Nephron progenitor cell (in vitro differentiated cells): ENCODE data around the gene SPECC1L.
A peak's percentile ranks its signal among the peaks of the same experiment; 100 is the strongest.

Experiments used
- DNase-seq: peaks from one replicate; pipeline ENCODE4 v3.0.0; 2021
- H3K27ac Mint-ChIP-seq: 2 replicates; pipeline ENCODE4 v1.8.0; 2021; ENCODE audit warnings: mild to moderate bottlenecking, moderate library complexity, mixed read lengths
- H3K27me3 Mint-ChIP-seq: 2 replicates; pipeline ENCODE4 v1.8.0; 2021; ENCODE audit warnings: mild to moderate bottlenecking, low read depth, mixed read lengths; ENCODE audit not compliant: poor library complexity
- H3K36me3 Mint-ChIP-seq: 2 replicates; pipeline ENCODE4 v1.8.0; 2021; ENCODE audit warnings: low read depth, mixed read lengths
- H3K4me1 Mint-ChIP-seq: 2 replicates; pipeline ENCODE4 v1.8.0; 2021; ENCODE audit warnings: mixed read lengths
- H3K4me3 Mint-ChIP-seq: 2 replicates; pipeline ENCODE4 v1.8.0; 2021; ENCODE audit warnings: mild to moderate bottlenecking, moderate library complexity, mixed read lengths
- H3K9me3 Mint-ChIP-seq: 2 replicates; pipeline ENCODE4 v1.8.0; 2021; ENCODE audit warnings: mild to moderate bottlenecking, moderate library complexity, mixed read lengths
- CTCF ChIP-seq: fragments of 200-600 bp; sonication (generic); IDR thresholded peaks from 2 replicates; pipeline ENCODE4 v1.5.0; 2021; ENCODE audit warnings: antibody characterized with exemption

Gene SPECC1L

GRCh38 chr22:24353121-24353520, 82.5 kb downstream of the SPECC1L start:
- no peaks in the 10 kb centered on the region for H3K4me1 Mint-ChIP-seq
- H3K36me3 Mint-ChIP-seq = peaks cover 83% of the 10 kb centered on the region
- peaks cover 17% of the 10 kb centered on the region for H3K9me3 Mint-ChIP-seq
- H3K4me3 Mint-ChIP-seq = no peak overlapping the region
- H3K27ac Mint-ChIP-seq = no peak overlapping the region
- TF ChIP-seq CTCF = no peak
- no peaks in the 10 kb centered on the region for H3K27me3 Mint-ChIP-seq
- DNase-seq = no peak

- no peak for TF ChIP-seq CTCF
- no peak for DNase-seq
- H3K4me3 Mint-ChIP-seq = no peak overlapping the region
- peaks cover 74% of the 10 kb centered on the region for H3K36me3 Mint-ChIP-seq
- H3K27me3 Mint-ChIP-seq = no peaks in the 10 kb centered on the region
- H3K9me3 Mint-ChIP-seq = peaks cover 17% of the 10 kb centered on the region
- H3K27ac Mint-ChIP-seq = no peak overlapping the region
- H3K4me1 Mint-ChIP-seq = no peaks in the 10 kb centered on the region
These were observed 84.9 kb downstream of the SPECC1L start for GRCh38 chr22:24355574-24355973.

- TF ChIP-seq CTCF = no peak
- Mint-ChIP-seq H3K9me3 (peaks cover 14% of the 10 kb centered on the region), H3K27ac (no peak overlapping the region), H3K4me3 (no peak overlapping the region), H3K4me1 (no peaks in the 10 kb centered on the region), H3K36me3 (peaks cover 68% of the 10 kb centered on the region), H3K27me3 (no peaks in the 10 kb centered on the region)
- no peak for DNase-seq
These were observed 86.9 kb downstream of the SPECC1L start for GRCh38 chr22:24357547-24357946.

GRCh38 chr22:24358105-24358836, 87.6 kb downstream of the SPECC1L start:
- Mint-ChIP-seq H3K36me3 (peaks cover 60% of the 10 kb centered on the region), H3K9me3 (peaks cover 8% of the 10 kb centered on the region), H3K27me3 (no peaks in the 10 kb centered on the region), H3K4me1 (no peaks in the 10 kb centered on the region), H3K4me3 (no peak overlapping the region), H3K27ac (no peak overlapping the region)
- no peak for DNase-seq
- TF ChIP-seq CTCF = no peak

- H3K36me3 Mint-ChIP-seq = peaks cover 53% of the 10 kb centered on the region
- H3K27me3 Mint-ChIP-seq = no peaks in the 10 kb centered on the region
- H3K4me3 Mint-ChIP-seq = no peak overlapping the region
- no peak for TF ChIP-seq CTCF
- no peaks in the 10 kb centered on the region for H3K9me3 Mint-ChIP-seq
- no peaks in the 10 kb centered on the region for H3K4me1 Mint-ChIP-seq
- DNase-seq = no peak
- H3K27ac Mint-ChIP-seq = peak overlapping the region; percentile 36
These were observed 89.0 kb downstream of the SPECC1L start for GRCh38 chr22:24359452-24360120.
